NCI-H2029 (cell line): ENCODE measurements around the gene ST8SIA6.
"Not testable (repeated sequence)": the region's sequence is repeated elsewhere in the genome, so short reads cannot be mapped to it uniquely, and the experiment has no call there.

Experiments used
- DNase-seq: peaks from one replicate; lab custom pipeline; 2025; lab: John Stamatoyannopoulos, UW

ST8SIA6 gene

GRCh38 chr10:17454161-17455014 lies at the start of gene ST8SIA6:
Gene ST8SIA6, minus strand, starts transcription at chr10:17454595. Its CDS starts 340 bp downstream, at chr10:17454255.
- DNase-seq, result no peak

- DNase-seq, result no peak
Observed at GRCh38 chr10:17503795-17504194, 49.4 kb upstream of the ST8SIA6 start.

- DNase-seq, result no peak
Observed at GRCh38 chr10:17502814-17503213, 48.4 kb upstream of the ST8SIA6 start.

GRCh38 chr10:17499014-17499413 lies 44.6 kb upstream of the ST8SIA6 start:
- DNase-seq, result not testable (repeated sequence)

GRCh38 chr10:17497446-17498030 lies 43.1 kb upstream of the ST8SIA6 start:
- DNase-seq, result no peak

- no peak for DNase-seq
Observed at GRCh38 chr10:17494626-17495260, 40.3 kb upstream of the ST8SIA6 start.

- DNase-seq, result no peak
Observed at GRCh38 chr10:17488848-17489247, 34.5 kb upstream of the ST8SIA6 start.

- no peak for DNase-seq
Observed at GRCh38 chr10:17483079-17483478, 28.7 kb upstream of the ST8SIA6 start.

- no peak for DNase-seq
Observed at GRCh38 chr10:17479822-17480221, 25.4 kb upstream of the ST8SIA6 start.

GRCh38 chr10:17479015-17479615 lies 24.7 kb upstream of the ST8SIA6 start:
- no peak for DNase-seq

- no peak for DNase-seq
Observed at GRCh38 chr10:17476073-17476472, 21.7 kb upstream of the ST8SIA6 start.

GRCh38 chr10:17475661-17476060 lies 21.3 kb upstream of the ST8SIA6 start:
- no peak for DNase-seq

GRCh38 chr10:17474595-17475323 lies 20.4 kb upstream of the ST8SIA6 start:
- no peak for DNase-seq

- no peak for DNase-seq
Observed at GRCh38 chr10:17473228-17473950, 19.0 kb upstream of the ST8SIA6 start.

GRCh38 chr10:17472481-17473227 lies 18.3 kb upstream of the ST8SIA6 start:
- DNase-seq, result no peak

- no peak for DNase-seq
Observed at GRCh38 chr10:17470246-17470645, 15.9 kb upstream of the ST8SIA6 start.

GRCh38 chr10:17465328-17466125 lies 11.1 kb upstream of the ST8SIA6 start:
- DNase-seq, result no peak

- no peak for DNase-seq
Observed at GRCh38 chr10:17464545-17464944, 10.2 kb upstream of the ST8SIA6 start.

GRCh38 chr10:17460756-17461155 lies 6.4 kb upstream of the ST8SIA6 start:
- DNase-seq, result no peak

GRCh38 chr10:17457083-17457482 lies 2.7 kb upstream of the ST8SIA6 start:
- DNase-seq, result no peak
